SHP77 treated with DMSO at 0.1 percent for 48 hours (cell line): ENCODE results near the gene CYP4Z1.
"Not testable (repeated sequence)": the region's sequence is repeated elsewhere in the genome, so short reads cannot be mapped to it uniquely, and the experiment has no call there.

Source experiments
- DNase-seq: peaks from one replicate; lab custom pipeline; 2025; lab: John Stamatoyannopoulos, UW

Gene CYP4Z1, protein sequence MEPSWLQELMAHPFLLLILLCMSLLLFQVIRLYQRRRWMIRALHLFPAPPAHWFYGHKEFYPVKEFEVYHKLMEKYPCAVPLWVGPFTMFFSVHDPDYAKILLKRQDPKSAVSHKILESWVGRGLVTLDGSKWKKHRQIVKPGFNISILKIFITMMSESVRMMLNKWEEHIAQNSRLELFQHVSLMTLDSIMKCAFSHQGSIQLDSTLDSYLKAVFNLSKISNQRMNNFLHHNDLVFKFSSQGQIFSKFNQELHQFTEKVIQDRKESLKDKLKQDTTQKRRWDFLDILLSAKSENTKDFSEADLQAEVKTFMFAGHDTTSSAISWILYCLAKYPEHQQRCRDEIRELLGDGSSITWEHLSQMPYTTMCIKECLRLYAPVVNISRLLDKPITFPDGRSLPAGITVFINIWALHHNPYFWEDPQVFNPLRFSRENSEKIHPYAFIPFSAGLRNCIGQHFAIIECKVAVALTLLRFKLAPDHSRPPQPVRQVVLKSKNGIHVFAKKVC

DNA sequence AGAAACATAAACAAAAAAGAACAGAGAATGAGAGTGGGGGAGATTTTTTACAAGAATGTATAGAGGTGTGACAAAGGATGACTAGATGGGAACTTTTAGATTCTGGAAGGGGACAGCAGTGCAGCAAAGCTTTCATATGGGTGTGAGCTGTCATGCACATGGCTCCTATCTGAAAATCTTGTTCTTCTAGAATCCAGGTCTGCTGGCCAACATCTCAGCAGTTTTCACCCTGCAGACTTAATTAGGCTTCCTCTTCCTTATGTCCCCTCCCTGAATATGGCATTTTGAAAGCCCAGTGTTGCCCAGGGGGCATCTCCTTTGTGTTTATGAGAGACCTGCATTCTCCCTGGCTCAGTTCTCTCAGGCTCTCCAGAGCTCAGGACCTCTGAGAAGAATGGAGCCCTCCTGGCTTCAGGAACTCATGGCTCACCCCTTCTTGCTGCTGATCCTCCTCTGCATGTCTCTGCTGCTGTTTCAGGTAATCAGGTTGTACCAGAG is at the start of gene CYP4Z1:
CYP4Z1 (plus strand) TSS at position 135 of the 498 bp plus-strand sequence; CDS start at position 395, 260 bp downstream.
- DNase-seq, result no peak

DNA sequence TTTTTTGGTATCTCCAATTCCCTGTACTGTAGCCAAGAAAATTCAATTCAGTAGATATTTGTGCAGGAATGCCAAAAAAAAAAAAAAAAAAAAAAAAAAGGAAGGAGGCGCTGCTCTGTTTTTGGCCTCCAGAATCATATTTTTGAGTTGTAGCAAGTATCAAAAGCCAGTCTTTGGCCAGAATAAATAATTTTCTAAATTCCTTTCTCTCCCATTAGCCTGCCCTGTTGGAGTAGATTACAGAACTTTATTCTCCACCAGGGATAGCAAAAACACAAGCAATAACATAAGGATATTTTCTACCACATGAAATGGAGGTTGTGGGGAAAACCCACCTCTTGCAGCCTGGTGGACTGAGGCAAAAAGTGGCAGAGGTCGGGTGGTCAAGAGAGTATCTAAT is 46.0 kb upstream of the CYP4Z1 start:
- DNase-seq, result no peak

DNA sequence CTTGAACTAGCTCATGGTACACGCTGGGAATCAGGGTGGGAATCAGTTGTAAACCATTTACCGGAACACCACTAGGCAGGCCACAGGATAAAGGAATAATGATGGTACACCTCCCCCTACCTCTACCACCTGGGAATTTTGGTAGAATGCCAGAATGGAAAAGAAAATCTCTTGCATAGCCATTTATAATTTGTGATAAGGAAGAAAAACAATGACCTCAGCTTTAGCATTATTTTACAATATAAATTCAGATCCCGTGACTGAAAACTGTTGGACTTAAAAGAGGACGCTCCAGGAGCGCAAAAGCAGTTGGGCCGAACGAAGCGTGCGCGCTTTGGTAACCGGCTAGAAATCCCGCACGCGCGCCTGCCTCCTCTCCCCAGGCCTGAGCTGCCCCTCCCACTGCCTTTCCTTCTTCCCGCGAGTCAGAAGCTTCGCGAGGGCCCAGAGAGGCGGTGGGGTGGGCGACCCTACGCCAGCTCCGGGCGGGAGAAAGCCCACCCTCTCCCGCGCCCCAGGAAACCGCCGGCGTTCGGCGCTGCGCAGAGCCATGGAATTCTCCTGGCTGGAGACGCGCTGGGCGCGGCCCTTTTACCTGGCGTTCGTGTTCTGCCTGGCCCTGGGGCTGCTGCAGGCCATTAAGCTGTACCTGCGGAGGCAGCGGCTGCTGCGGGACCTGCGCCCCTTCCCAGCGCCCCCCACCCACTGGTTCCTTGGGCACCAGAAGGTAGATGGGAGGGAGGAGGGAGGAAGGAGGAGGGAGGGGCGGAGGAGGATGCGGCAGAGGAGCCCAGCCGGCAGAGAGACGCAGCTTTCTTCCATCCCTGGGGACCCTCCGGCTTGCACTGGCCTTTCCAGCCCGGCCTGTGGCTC is 43.5 kb upstream of the CYP4Z1 start, which contains the start of gene CYP4X1:
CYP4X1 (plus strand) TSS at position 402 of the 873 bp plus-strand sequence; CDS start at position 551, 149 bp downstream.
- no peak for DNase-seq

- DNase-seq, result no peak
These were observed 42.8 kb upstream of the CYP4Z1 start for GRCh38 chr1:47024141-47024801.

- no peak for DNase-seq
These were observed 36.7 kb upstream of the CYP4Z1 start for GRCh38 chr1:47030170-47030805.

DNA sequence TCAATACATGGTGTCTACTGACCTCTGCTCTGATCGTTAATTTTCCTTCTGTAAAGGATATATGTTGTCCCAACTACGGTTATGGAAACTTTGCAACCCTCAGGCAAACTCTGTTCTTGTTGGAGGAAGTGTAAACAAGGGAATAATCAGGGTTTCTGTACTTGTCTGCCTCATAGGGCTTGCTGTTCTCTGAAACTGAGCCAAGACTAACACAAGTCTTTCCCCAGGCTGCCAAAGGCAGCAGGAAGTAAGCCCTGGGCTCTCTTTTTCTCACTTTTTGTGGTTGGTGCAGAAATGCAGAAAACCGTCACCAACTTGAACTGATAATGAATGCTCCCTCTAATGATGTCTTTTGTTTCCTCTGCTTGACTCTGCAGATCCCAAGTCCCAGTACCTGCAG is 36.0 kb upstream of the CYP4Z1 start:
- DNase-seq, result no peak

DNA sequence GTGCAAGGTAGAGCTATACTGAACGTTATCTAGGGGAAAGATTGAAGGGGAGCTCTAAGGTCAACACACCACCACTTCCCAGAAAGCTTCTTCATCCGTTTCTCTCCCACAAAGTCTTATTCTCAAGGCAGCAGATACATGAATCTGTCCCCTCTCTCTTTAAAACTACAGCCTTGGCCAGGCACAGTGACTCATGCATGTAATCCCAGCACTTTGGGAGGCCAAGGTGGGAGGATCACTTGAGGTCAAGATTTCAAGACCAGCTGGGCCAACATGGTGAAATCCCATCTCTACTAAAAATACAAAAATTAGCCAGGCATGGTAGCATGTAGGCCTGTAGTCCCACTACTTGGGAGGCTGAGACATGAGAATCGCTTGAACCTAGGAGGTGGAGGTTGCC is 35.4 kb upstream of the CYP4Z1 start:
- DNase-seq, result no peak

DNA sequence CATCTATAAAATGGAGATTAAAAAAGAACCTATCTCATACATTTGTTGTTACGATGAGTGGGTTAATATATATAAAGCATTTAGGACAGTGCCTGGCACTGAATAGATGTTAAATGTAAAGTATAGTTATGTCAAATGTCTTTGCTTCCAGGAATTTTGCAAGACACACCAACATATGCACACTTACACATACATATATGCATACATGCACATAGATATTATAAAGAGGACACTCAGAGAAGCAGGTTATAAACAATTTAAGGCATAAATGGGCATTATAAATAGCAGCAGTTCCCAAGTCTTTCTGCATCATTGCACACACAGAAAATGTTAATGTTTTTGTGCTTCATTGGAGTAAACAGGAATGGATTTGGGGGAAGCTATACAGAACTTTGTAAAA is 30.3 kb upstream of the CYP4Z1 start:
- no peak for DNase-seq

GRCh38 chr1:47059376-47059775 is 7.7 kb upstream of the CYP4Z1 start:
- no peak for DNase-seq

DNA sequence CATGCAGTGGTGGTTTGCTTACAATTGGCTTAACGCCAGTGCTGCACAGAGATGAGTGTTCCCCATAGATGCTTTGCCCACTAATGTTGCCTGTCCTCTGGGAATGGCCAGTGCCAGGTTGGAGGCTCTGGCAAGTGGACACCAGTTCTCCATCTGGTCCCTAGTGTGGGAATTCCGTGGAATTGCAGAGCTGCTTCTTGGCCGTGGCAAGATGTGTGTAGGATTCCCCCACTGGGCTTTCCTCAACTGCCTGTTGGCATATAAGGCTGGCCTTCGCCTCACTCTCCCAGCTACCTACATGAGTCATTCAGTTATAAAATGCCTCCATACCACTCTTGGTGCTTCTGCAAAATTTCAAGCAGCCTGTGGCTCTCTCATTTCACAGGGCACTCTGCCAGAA is 2.0 kb downstream of the CYP4Z1 start:
- DNase-seq, result not testable (repeated sequence)

DNA sequence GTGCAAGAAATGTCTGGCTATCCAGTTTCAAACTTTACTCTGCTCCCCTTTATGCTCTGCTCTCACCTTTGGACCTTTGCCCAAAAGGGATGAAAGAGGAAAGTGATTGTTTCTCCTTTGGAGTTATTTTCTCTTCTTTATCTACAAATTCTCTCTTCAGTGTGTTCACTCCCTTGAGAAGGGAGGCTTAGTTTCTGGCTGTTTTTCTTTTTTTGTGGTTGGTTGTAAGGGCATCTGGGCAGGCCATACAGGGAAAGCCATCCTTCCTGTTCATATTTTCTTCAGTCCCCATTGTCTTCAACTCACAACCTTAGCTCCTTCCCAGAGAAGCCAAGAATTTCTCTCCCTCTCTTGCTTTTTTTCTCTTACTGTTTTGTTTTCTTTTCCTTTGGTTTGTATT is 2.5 kb downstream of the CYP4Z1 start:
- not testable (repeated sequence) for DNase-seq

DNA sequence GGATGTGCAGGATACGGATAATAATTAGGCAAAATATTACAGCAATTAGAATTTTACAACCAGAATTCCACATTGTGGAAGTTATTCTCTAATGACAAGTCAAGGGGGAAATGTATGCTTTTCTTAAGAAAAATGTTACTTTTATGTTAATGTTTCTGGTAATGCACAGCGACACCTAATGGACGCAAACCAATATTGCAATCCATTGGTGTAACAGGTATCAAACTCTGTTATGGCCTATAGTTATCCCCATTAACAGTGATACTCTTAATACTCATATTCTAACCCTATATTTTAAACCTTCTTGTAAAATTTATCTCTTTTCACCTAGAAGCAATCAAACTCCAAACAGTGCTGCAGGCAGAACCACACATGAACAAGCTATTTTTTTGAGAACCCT is 22.3 kb downstream of the CYP4Z1 start:
- DNase-seq, result not testable (repeated sequence)

DNA sequence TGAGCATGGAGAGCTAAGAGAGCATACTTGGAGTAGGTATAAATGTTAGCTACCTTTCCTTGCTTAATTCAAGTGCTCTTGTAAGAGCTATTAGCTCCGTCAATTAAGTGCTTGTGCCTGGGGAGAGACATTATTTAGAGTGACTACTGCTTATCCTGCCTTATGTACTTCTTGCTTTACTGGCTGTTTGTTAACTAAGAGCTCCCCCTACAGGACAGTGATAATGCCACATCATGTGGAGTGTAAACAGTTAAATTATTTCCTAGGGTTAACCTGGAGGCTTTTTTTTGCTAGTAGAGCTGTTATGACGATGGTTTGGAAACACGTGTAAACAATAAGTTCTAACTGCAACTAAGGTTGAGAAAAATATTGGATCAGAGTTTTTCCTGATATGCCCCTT is 24.4 kb downstream of the CYP4Z1 start:
- DNase-seq, result not testable (repeated sequence)

DNA sequence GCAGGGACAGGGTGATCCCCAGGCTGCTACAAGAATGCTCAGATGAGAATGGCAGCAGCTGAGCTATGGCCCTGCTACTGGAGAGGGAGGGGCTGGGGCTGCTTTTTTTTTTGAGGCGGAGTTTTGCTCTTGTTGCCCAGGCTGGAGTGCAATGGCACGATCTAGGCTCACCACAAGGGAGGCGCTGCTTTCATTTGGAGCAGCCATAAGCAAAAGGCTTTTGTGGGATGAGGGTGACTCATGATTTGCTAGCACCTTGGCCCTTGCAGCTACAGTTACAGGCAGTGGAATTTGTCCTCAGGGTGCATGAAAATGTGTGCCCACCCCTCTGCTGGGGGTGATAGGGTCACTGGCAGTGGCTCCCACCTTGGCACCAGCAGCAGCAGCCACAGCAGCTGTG is 37.8 kb downstream of the CYP4Z1 start:
- DNase-seq, result no peak

DNA sequence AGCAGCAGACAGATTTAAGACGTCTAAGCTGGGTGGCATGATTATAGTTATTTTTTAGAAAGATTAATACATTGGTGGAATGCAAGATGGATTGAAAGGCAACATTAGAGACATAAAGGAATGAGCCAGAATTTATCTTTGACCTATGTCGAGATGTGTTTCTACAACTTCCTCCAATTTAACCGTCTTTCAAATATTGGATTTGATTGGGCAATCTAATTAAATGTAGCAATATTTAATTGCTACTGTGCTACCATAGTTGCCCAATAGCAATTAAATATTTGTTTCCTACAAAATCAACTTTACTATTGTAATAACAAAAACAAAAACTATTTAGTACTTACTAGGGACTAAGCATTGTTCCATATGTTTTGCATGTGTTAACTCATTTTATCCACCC is 39.8 kb downstream of the CYP4Z1 start:
- DNase-seq, result no peak

- not testable (repeated sequence) for DNase-seq
These were observed 41.0 kb downstream of the CYP4Z1 start for GRCh38 chr1:47107851-47108574.

GRCh38 chr1:47109482-47109881 is 42.5 kb downstream of the CYP4Z1 start:
- not testable (repeated sequence) for DNase-seq

GRCh38 chr1:47113178-47113577 is 46.1 kb downstream of the CYP4Z1 start:
- no peak for DNase-seq

DNA sequence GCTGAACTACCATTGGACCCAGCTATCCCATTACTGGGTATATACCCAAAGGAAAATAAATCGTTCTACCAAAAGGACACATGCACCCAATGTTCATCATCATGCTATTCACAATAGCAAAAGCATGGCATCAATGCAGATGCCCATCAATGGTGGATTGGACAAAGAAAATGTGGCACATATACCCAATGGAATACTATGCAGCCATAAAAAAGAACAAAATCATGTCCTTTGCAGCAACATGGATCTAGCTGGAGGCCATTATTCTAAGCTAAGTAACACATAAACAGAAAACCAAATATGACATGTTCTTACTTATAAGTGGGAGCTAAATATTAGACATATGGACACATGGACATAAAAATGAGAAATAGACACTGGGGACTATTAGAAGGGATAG is 54.0 kb downstream of the CYP4Z1 start:
- DNase-seq, result not testable (repeated sequence)

DNA sequence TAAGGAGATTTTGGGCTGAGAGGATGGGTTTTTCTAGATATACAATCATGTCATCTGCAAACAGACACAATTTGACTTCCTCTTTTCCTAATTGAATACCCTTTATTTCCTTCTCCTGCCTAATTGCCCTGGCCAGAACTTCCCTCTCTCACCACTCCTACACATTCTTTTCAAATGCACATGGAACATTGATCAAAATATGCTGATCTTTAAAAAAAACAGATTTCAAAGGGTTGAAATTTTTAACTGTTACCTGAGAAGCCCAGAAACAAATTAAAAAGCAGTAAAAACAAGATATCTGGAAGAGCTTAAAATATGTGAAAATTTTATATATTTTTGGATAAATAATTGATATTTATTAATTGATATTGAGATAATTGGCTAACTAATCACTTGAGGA is 57.8 kb downstream of the CYP4Z1 start:
- DNase-seq, result not testable (repeated sequence)

GRCh38 chr1:47126997-47127396 is 60.0 kb downstream of the CYP4Z1 start:
- not testable (repeated sequence) for DNase-seq
